ENCODE data around the gene MICAL3.
"Not testable (repeated sequence)": the region's sequence is repeated elsewhere in the genome, so short reads cannot be mapped to it uniquely, and the experiment has no call there.

Gene MICAL3

GRCh38 chr22:17880020-17880419 lies 144.3 kb downstream of the MICAL3 start:
- DNase-seq: no peak

GRCh38 chr22:17878941-17879340 lies 145.4 kb downstream of the MICAL3 start:
- DNase-seq: no peak

- no peak for DNase-seq
Observed at GRCh38 chr22:17878186-17878694, 146.1 kb downstream of the MICAL3 start.

- DNase-seq: not testable (repeated sequence)
Observed at GRCh38 chr22:17876878-17877855, 147.2 kb downstream of the MICAL3 start.

- no peak for DNase-seq
Observed at GRCh38 chr22:17876306-17876831, 148.0 kb downstream of the MICAL3 start.

- DNase-seq: no peak
Observed at GRCh38 chr22:17875631-17876030, 148.7 kb downstream of the MICAL3 start.

- DNase-seq: no peak
Observed at GRCh38 chr22:17875156-17875555, 149.2 kb downstream of the MICAL3 start.

GRCh38 chr22:17874231-17874905 lies 150.0 kb downstream of the MICAL3 start:
- DNase-seq: no peak

GRCh38 chr22:17873804-17874203 lies 150.6 kb downstream of the MICAL3 start:
- no peak for DNase-seq

GRCh38 chr22:17873116-17873515 lies 151.2 kb downstream of the MICAL3 start:
- no peak for DNase-seq

- DNase-seq: no peak
Observed at GRCh38 chr22:17872471-17872870, 151.9 kb downstream of the MICAL3 start.

- DNase-seq: no peak
Observed at GRCh38 chr22:17871726-17872458, 152.5 kb downstream of the MICAL3 start.

GRCh38 chr22:17870407-17870806 lies 154.0 kb downstream of the MICAL3 start:
- DNase-seq: no peak

- DNase-seq: no peak
Observed at GRCh38 chr22:17869285-17870096, 154.9 kb downstream of the MICAL3 start.

GRCh38 chr22:17868771-17869170 lies 155.6 kb downstream of the MICAL3 start:
- DNase-seq: no peak

- no peak for DNase-seq
Observed at GRCh38 chr22:17867160-17867785, 157.1 kb downstream of the MICAL3 start.

- no peak for DNase-seq
Observed at GRCh38 chr22:17866621-17867020, 157.7 kb downstream of the MICAL3 start.

- no peak for DNase-seq
Observed at GRCh38 chr22:17866127-17866526, 158.2 kb downstream of the MICAL3 start.

GRCh38 chr22:17865183-17866055 lies 158.9 kb downstream of the MICAL3 start:
- no peak for DNase-seq

All from NCI-H524 treated with DMSO at 0.1 percent for 48 hours (cell line).